Activated CD8-positive, alpha-beta memory T cell treated with anti-CD3 and anti-CD28 coated beads, Interleukin-2, amount 50 U/mL, for 1 hour (primary cell): ENCODE results near the gene NDUFS6.

ENCODE experiments used
- DNase-seq: peaks from one replicate; pipeline ENCODE4 v3.0.0-alpha.2; 2020; ENCODE audit errors: extremely low read depth

NDUFS6 gene

DNA sequence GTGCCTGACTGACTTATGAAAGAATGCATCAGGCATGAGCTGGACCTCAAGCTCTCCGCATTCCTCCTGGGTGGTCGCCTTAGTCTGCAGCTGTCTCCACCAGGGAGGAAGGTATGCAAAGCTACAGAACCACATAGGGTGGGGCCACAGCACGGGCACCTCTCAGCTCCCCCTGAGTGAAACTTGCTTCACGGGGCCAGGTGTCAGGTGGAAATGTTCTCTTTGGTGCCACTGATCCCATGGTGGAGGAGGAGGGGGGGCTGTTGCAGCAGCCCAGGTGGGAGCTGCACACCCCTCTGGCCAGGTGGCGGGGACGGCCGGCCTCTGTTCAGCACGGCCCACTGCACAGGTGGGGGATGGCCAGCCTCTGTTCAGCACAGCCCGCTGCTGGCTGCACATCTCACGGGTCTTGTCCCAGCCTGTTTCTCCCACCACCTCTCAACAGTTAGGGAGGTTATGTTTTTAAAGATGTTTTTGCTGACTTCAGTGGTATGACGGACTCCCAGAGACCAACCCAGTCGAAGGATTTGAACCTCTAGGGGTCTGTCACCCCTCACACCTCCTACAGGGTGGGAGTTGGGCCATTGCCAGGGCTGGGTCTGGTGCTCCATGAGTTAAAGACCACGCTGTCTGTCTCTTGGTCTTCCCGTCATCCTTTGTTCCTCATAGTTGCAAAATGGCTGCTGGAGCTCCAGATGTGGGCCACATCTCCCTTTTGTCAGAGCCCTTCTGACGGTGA, 35.9 kb upstream of the NDUFS6 start:
- DNase-seq = no peak

GRCh38 chr5:1765880-1766235, 35.3 kb upstream of the NDUFS6 start:
- DNase-seq = no peak

DNA sequence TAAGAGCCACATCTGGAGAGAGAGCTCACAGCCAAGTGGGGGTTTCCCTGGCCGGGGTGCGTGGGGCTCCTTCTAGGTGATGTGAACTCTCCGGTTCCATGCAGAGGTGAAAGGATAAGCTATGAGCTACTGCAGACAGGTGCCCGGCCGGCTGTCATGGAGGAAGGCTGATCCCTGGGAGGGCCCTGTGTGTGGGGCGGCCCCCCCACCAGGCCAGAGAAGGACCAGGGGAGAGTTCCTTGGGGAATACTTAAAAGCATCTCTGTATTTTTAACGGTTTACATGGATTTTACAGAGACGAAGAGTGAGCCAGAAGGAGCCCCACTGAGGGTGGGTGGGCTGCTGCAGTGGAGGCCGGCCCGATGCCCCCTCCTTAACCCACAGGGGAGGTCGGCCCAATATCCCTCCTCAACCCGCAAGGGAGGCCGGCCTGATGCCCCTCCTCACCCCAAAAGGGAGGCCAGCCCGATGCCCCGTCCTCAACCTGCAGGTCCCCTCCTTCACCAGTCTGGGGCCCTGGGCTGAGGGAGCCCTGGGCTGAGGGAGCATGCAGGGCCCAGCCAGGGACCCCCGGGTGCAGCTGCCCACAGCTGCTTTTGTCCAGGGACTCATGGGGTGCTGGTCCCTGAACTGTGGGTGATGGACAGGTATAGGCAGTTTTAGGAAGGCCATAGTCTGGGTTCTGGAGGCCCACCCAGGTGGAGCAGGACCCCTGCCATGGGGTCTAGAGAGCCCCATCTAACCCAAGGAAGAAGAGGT, 33.5 kb upstream of the NDUFS6 start:
- no peak for DNase-seq

DNA sequence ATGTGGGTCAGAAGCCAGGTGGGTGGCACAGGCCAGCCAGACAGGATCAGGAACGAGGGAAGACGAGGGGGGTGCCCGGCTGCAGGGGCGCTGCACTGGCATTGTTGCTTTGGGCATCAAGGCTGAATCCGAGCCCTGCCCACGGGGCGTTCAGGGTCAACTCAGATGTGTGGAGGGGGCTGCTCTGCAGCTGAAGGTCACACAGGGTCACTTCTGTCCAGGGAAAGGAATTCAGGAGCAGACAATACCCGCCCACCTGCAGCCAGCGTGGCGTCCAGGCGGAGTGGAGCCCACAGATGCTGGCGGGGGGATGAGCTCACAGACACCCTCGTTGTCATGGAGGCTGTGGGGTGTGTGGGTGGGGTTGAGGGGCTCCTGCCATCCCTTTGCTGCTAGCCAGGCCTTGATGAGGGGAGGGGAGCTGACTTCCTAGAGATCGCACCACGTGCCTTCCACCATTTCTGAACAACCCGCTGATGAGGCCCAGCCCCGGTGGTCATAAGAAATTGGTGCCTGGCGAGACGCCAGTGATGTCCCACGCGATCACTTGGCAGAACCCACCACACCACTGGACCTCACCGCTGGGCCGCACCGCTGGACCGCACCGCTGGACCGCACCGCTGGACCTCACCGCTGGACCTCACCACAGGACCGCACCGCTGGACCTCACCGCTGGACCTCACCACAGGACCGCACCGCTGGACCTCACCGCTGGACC, 32.8 kb upstream of the NDUFS6 start:
- DNase-seq = no peak

- DNase-seq = no peak
Observed at GRCh38 chr5:1769017-1769640, 32.1 kb upstream of the NDUFS6 start.

GRCh38 chr5:1769752-1770442, 31.3 kb upstream of the NDUFS6 start:
- no peak for DNase-seq

DNA sequence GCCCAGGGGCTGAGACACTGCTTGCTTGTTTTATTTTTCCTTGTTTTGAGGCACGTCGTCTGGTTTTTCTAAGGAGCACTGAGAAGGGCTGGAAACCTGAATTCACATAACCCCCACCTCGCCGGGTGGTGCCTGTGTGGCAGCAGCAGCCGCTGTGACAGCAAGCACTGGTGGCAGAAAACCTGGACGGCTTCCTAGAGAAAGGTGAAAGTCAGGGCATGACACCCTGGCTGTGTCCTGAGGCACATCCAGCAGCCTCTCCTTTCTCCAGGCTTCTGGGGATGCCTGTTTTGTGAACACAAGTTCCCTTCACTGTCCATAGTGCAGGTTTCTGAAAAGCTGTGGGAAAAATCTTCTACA, 30.8 kb upstream of the NDUFS6 start:
- DNase-seq = no peak

- DNase-seq = no peak
Observed at GRCh38 chr5:1771149-1772065, 29.8 kb upstream of the NDUFS6 start.

- DNase-seq = no peak
Observed at GRCh38 chr5:1772634-1773033, 28.6 kb upstream of the NDUFS6 start.

GRCh38 chr5:1776831-1777230, 24.4 kb upstream of the NDUFS6 start:
- DNase-seq = no peak

GRCh38 chr5:1777281-1778137, 23.7 kb upstream of the NDUFS6 start:
- no peak for DNase-seq

DNA sequence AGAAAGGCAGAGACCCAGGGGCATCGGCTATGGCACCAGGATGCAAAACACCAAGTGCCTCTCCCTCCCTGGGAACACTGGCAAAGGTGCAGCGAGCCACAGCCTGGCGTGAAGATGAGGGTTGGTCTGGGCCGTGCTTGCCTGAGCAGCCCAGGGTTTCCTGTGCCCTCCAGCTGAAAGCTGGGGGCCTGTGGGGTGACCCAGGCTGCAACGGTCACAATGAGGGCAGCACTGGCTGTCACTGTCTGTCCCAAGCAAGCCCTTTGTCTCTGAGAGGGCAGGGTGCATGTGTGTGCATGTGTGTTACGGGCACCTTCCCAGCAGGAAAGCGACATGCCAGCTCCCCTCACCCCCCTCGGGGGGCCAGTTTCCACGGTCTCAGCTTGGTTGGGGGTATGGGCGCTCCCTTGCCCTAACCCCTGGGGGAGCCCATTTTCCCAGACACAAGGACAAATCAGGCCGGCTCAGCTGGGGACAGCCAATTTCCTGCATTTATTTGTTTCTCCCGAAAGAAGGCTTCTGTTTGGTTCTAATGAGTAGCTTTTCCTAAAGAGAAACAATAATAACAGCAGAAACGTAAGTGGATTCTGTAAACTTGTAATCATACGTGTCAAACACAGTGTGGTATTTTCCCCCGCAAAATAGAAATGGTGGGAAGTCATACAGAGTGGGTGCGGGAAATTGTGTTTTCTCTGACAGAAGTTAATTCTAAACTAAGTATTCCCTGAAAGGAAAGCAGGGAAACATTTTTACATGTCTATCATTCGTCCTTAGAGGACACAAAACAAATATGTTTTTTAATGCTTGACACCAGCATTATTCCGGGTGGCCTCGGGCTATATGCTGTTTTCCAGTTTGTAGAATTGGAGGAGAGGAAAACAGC, 22.8 kb upstream of the NDUFS6 start:
- DNase-seq = no peak

- no peak for DNase-seq
Observed at GRCh38 chr5:1779021-1779680, 22.1 kb upstream of the NDUFS6 start.

DNA sequence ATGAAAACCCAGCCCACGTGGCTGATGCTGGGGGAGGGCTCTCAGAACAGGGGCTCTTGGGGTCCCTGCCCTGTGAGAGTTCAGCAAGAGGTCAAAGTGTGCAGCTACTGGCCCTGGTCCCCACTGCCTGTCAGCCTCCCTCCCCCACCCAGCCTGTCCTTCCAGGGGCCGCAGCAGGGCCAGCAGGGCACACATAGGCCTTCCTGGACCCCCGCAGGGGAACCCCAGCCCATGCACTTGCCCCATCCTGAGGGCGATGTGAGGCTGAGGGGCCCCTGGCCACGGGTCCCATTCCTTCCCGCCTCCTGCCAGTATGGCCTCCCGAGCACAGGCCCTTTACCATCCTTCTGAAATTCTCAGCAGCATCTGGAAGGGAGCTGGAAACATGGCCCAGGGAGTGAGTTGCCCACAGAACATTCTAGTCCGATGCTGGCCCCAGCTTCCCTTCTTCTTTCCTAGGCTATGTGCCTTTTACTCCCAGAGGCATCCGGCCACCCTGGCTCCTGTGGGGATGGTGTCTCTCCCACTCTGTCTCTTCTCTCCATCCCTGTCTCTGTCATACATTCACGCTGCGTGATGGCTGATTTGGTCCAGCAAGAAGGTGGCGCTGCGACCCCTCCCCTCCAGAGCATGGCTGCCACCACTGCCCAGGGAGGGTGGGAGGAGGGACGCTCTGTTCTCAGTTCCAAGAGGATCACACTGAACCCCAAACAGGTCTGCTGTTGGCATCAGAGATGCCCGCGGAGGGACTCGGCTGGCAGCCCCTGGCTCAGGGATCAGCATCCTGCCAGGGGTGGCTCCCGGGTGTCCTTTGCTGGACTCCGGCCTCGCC, 21.2 kb upstream of the NDUFS6 start:
- no peak for DNase-seq

DNA sequence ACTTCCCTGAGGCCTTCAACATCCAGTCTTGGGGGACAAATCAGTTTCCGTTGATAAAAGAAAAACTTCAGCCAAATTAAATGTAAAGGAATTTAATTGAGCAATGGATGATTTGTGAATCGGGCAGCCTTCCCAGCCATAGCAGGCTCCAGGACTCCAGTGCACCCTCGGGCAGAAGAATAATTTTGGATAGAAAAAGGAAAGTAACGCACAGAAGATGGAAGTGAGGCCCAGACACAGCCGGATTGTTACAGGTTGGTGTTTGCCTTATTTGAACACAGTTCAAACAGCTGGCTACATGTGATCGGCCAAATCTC, 20.6 kb upstream of the NDUFS6 start:
- no peak for DNase-seq

- DNase-seq = no peak
Observed at GRCh38 chr5:1781107-1781506, 20.1 kb upstream of the NDUFS6 start.

- DNase-seq = no peak
Observed at GRCh38 chr5:1781726-1782384, 19.4 kb upstream of the NDUFS6 start.
